ENCODE data around the gene HTR3E. TPM values are rescaled to one million over a fixed set of nuclear protein-coding genes. Genes with fewer than 3 reads are reported as not detected.
A peak's percentile ranks its signal among the peaks of the same experiment; 100 is the strongest.

Gene HTR3E
- total RNA-seq, 1 experiment from 2014 or later = not detected

DNA sequence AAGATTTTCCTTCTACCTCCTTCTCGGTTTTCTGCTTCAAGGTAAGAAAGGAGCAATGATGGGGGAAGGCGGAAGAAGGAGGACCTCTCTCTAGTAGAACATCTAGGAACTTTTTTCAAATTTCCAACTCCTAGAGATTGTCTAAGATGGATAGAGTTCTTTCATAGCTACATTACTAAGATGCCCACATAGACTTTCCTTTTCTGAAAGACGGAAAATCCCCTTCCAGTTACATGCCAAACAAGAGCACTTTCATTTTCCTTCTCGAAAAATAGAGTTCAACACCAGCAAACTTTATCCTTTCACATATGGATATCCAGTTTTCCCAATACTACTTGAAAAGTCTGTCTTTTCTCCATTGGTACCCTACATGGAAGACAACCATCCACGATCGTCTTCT is 692 bp downstream of the HTR3E start:
- CTCF ChIA-PET = no interaction called here
- Histone ChIP-seq H3K36me3 (ENCODE audit: low read depth) (no peaks in the 10 kb centered on the region), H2AFZ (no peak overlapping the region), H3K4me3 (no peak overlapping the region), H3K27ac (no peak overlapping the region), H3K9me2 (ENCODE audit: insufficient read depth) (no peaks in the 10 kb centered on the region), H3K9me3 (ENCODE audit: insufficient read depth, low read depth) (peaks cover 7% of the 10 kb centered on the region; the same call in 1 of the 2 replicates), H3K4me1 (replicated peaks; ENCODE audit: insufficient read depth) (no peaks in the 10 kb centered on the region), H4K20me1 (ENCODE audit: insufficient read depth) (no peaks in the 10 kb centered on the region), H3K79me2 (ENCODE audit: low read depth) (no peaks in the 10 kb centered on the region), H3K4me2 (no peak overlapping the region), H3K27me3 (ENCODE audit: insufficient read depth, low read depth) (no peaks in the 10 kb centered on the region), H3F3A (ENCODE audit: insufficient read depth, low read depth) (no peaks in the 10 kb centered on the region)
- POLR2A ChIA-PET (ENCODE audit: unreplicated experiment) = no interaction called here
- TF ChIP-seq EZH2 (IDR thresholded peaks at IDR 0.05; ENCODE audit: low read depth) = no peak
- TF ChIP-seq, protein P1, sequence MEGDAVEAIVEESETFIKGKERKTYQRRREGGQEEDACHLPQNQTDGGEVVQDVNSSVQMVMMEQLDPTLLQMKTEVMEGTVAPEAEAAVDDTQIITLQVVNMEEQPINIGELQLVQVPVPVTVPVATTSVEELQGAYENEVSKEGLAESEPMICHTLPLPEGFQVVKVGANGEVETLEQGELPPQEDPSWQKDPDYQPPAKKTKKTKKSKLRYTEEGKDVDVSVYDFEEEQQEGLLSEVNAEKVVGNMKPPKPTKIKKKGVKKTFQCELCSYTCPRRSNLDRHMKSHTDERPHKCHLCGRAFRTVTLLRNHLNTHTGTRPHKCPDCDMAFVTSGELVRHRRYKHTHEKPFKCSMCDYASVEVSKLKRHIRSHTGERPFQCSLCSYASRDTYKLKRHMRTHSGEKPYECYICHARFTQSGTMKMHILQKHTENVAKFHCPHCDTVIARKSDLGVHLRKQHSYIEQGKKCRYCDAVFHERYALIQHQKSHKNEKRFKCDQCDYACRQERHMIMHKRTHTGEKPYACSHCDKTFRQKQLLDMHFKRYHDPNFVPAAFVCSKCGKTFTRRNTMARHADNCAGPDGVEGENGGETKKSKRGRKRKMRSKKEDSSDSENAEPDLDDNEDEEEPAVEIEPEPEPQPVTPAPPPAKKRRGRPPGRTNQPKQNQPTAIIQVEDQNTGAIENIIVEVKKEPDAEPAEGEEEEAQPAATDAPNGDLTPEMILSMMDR (conservative IDR thresholded peaks at IDR 0.05) = no peak
- intact Hi-C loops (cut with micrococcal nuclease; ENCODE audit: unreplicated experiment) = no loop called here
- no TSS peak for BruUV-seq (replicated peaks)
- DNase-seq = no peak

DNA sequence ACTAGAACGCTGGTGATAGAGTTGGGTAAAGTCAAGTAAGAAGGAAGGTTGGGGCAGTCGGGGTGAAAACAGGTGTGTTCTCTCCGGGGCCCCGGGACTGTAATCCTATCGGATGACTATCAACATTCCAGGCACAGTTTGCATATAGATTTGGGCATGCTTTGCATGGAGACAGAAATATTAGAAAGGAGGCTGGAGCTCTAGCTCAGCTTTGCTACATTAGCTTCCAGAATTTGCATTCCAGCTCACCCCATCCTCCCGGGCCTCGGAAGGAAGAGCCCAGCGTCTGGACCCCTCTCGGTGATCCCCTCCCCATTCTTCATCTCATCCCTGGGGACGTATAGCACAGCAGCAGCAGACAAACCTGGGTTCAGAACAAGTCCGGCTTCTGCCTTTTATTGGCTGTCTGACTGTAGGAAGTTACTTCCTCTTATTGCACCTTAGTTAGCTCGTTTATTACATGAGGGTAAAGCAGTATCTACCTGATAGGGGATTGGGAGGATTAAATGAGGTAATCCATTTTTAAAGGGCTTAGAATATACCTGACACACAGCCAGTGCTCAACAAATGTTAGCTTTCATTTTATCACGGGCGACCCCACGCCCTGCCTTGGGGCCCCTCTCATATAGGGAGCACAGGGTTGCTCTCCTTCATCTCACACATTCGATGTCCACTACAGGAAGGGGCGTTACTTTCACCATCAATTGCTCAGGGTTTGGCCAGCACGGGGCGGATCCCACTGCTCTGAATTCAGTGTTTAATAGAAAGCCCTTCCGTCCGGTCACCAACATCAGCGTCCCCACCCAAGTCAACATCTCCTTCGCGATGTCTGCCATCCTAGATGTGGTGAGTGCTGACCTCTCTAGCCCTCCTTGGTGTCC is 3.2 kb downstream of the HTR3E start:
- H3K9me2 ChIP-seq (ENCODE audit: insufficient read depth) = no peaks in the 10 kb centered on the region
- POLR2A ChIA-PET (ENCODE audit: unreplicated experiment) = no interaction called here
- intact Hi-C loops (cut with micrococcal nuclease; ENCODE audit: unreplicated experiment) = no loop called here
- H3K4me3 ChIP-seq = no peak overlapping the region
- TF ChIP-seq EZH2 (IDR thresholded peaks at IDR 0.05; ENCODE audit: low read depth) = no peak
- no peak for DNase-seq
- H4K20me1 ChIP-seq (ENCODE audit: insufficient read depth) = no peaks in the 10 kb centered on the region
- no peaks in the 10 kb centered on the region for H3K27me3 ChIP-seq (ENCODE audit: insufficient read depth, low read depth)
- H3F3A ChIP-seq (ENCODE audit: insufficient read depth, low read depth) = no peaks in the 10 kb centered on the region
- no peaks in the 10 kb centered on the region for H3K79me2 ChIP-seq (ENCODE audit: low read depth)
- H3K4me1 ChIP-seq (replicated peaks; ENCODE audit: insufficient read depth) = no peaks in the 10 kb centered on the region
- H3K9me3 ChIP-seq (ENCODE audit: insufficient read depth, low read depth) = no peaks in the 10 kb centered on the region
- CTCF ChIA-PET = no interaction called here
- no peak overlapping the region for H3K27ac ChIP-seq
- H3K36me3 ChIP-seq (ENCODE audit: low read depth) = no peaks in the 10 kb centered on the region
- BruUV-seq (replicated peaks) = no TSS peak
- no peak overlapping the region for H2AFZ ChIP-seq
- no peak overlapping the region for H3K4me2 ChIP-seq

GRCh38 chr3:184110316-184110725 is 13.5 kb downstream of the HTR3E start:
- no peaks in the 10 kb centered on the region for H3K79me2 ChIP-seq (ENCODE audit: low read depth)
- no peaks in the 10 kb centered on the region for H3K9me2 ChIP-seq (ENCODE audit: insufficient read depth)
- 0 out of 2 replicates have a peak, but pooled peaks cover 14% of the 10 kb centered on the region for H3F3A ChIP-seq (ENCODE audit: insufficient read depth, low read depth)
- no peaks in the 10 kb centered on the region for H3K36me3 ChIP-seq (ENCODE audit: low read depth)
- intact Hi-C loops (cut with micrococcal nuclease; ENCODE audit: unreplicated experiment) = no loop called here
- H3K4me1 ChIP-seq (replicated peaks; ENCODE audit: insufficient read depth) = peaks cover 16% of the 10 kb centered on the region
- peak overlapping the region; percentile 70 for H2AFZ ChIP-seq
- H3K9me3 ChIP-seq (ENCODE audit: insufficient read depth, low read depth) = no peaks in the 10 kb centered on the region
- peak overlapping the region; percentile 28; the same call in 1 of the 2 replicates for H3K4me3 ChIP-seq
- no peaks in the 10 kb centered on the region for H4K20me1 ChIP-seq (ENCODE audit: insufficient read depth)
- ChIA-PET CTCF (no interaction called here), POLR2A (ENCODE audit: unreplicated experiment) (no interaction called here)
- no TSS peak for BruUV-seq (replicated peaks)
- H3K27ac ChIP-seq = peak overlapping the region; percentile 47
- peak in 1 of 2 experiments; percentile 84 for DNase-seq
- no peak for TF ChIP-seq EZH2 (IDR thresholded peaks at IDR 0.05; ENCODE audit: low read depth)
- H3K27me3 ChIP-seq (ENCODE audit: insufficient read depth, low read depth) = no peaks in the 10 kb centered on the region
- peak overlapping the region; percentile 85 for H3K4me2 ChIP-seq

- Histone ChIP-seq H3F3A (ENCODE audit: insufficient read depth, low read depth) (no peaks in the 10 kb centered on the region), H3K79me2 (ENCODE audit: low read depth) (no peaks in the 10 kb centered on the region), H4K20me1 (ENCODE audit: insufficient read depth) (no peaks in the 10 kb centered on the region), H3K36me3 (ENCODE audit: low read depth) (no peaks in the 10 kb centered on the region), H3K9me2 (ENCODE audit: insufficient read depth) (no peaks in the 10 kb centered on the region), H3K4me1 (replicated peaks; ENCODE audit: insufficient read depth) (peaks cover under 1% of the 10 kb centered on the region; the same call in 1 of the 2 replicates), H3K27ac (no peak overlapping the region), H3K27me3 (ENCODE audit: insufficient read depth, low read depth) (no peaks in the 10 kb centered on the region), H3K9me3 (ENCODE audit: insufficient read depth, low read depth) (no peaks in the 10 kb centered on the region), H2AFZ (no peak overlapping the region), H3K4me2 (no peak overlapping the region), H3K4me3 (no peak overlapping the region)
- no TSS peak for BruUV-seq (replicated peaks)
- TF ChIP-seq, protein P1 (conservative IDR thresholded peaks at IDR 0.05) = no peak
- no peak for TF ChIP-seq EZH2 (IDR thresholded peaks at IDR 0.05; ENCODE audit: low read depth)
- intact Hi-C loops (cut with micrococcal nuclease; ENCODE audit: unreplicated experiment) = loop anchor here (5.0 kb wide), 1 partner anchor 74 kb away; no protein-coding TSS in a partner anchor
- CTCF ChIA-PET = no interaction called here
- DNase-seq = no peak
- POLR2A ChIA-PET (ENCODE audit: unreplicated experiment) = no interaction called here
These were observed 19.2 kb downstream of the HTR3E start for GRCh38 chr3:184116017-184116416.

Measured in PC-9 (cell line).